ENCODE measurements around the gene ATG101. TPM values are rescaled to one million over a fixed set of nuclear protein-coding genes. Genes with fewer than 3 reads are reported as not detected.
A peak's percentile ranks its signal among the peaks of the same experiment; 100 is the strongest.

The ATG101 gene
- polyA plus RNA-seq, 1 donor (not counting 4 experiments of a cell fraction or from before 2014, with no cell fraction given), result 62.7 TPM

GRCh38 chr12:52052468-52053186 lies 17.2 kb upstream of the ATG101 start:
- no peak for DNase-seq (ENCODE audit: low read depth, low spot score)
- Histone ChIP-seq H2AFZ (ENCODE audit: control insufficient read depth, low read length) (no peak overlapping the region), H3K4me2 (ENCODE audit: control insufficient read depth, extremely low read depth, insufficient read depth, low read depth, low read length) (no peak overlapping the region), H3K9me1 (ENCODE audit: control insufficient read depth, extremely low read depth, insufficient read depth, low read length) (no peaks in the 10 kb centered on the region), H3K4me3 (ENCODE audit: control insufficient read depth in 2 of 3, extremely low read depth in 1 of 3, insufficient read depth in 2 of 3, low read depth in 1 of 3, low read length in 3 of 3) (no peak overlapping the region), H3K27me3 (ENCODE audit: control insufficient read depth, extremely low read depth, insufficient read depth, low read length) (no peaks in the 10 kb centered on the region), H3K79me2 (ENCODE audit: control insufficient read depth, insufficient read depth, low read length) (no peaks in the 10 kb centered on the region), H4K20me1 (ENCODE audit: control insufficient read depth, extremely low read depth, insufficient read depth, low read length) (no peaks in the 10 kb centered on the region), H3K9ac (ENCODE audit: control insufficient read depth, extremely low read depth, insufficient read depth, low read length) (no peak overlapping the region), H3K27ac (ENCODE audit: control insufficient read depth, insufficient read depth, low read length) (no peak overlapping the region), H3K36me3 (ENCODE audit: control insufficient read depth in 2 of 2, extremely low read depth in 1 of 2, insufficient read depth in 2 of 2, low read length in 2 of 2) (no peaks in the 10 kb centered on the region), H3K9me3 (ENCODE audit: control insufficient read depth, low read depth, low read length) (no peaks in the 10 kb centered on the region), H3K4me1 (ENCODE audit: control insufficient read depth, extremely low read depth, insufficient read depth, low read length) (peaks cover 23% of the 10 kb centered on the region)
- dilution Hi-C loops (cut with MboI; ENCODE audit: extremely low pct_ligation_motif_present, low sequenced_read_pairs), result no loop called here
- peak; percentile 51 for FAIRE-seq
- TF ChIP-seq EZH2 (IDR thresholded peaks at IDR 0.05; ENCODE audit: low read length) (no peak), CTCF (optimal IDR thresholded peaks at IDR 0.05 in 1 of 3, IDR thresholded peaks at IDR 0.05 in 1 of 3, conservative IDR thresholded peaks at IDR 0.05 in 1 of 3; ENCODE audit: extremely low read depth in 1 of 3, insufficient read depth in 2 of 3, low read length in 3 of 3) (no peak)

- Histone ChIP-seq H2AFZ (ENCODE audit: control insufficient read depth, low read length) (no peak overlapping the region), H3K9ac (ENCODE audit: control insufficient read depth, extremely low read depth, insufficient read depth, low read length) (no peak overlapping the region), H3K36me3 (ENCODE audit: control insufficient read depth in 2 of 2, extremely low read depth in 1 of 2, insufficient read depth in 2 of 2, low read length in 2 of 2) (no peaks in the 10 kb centered on the region), H3K9me3 (ENCODE audit: control insufficient read depth, low read depth, low read length) (no peaks in the 10 kb centered on the region), H3K79me2 (ENCODE audit: control insufficient read depth, insufficient read depth, low read length) (no peaks in the 10 kb centered on the region), H3K9me1 (ENCODE audit: control insufficient read depth, extremely low read depth, insufficient read depth, low read length) (no peaks in the 10 kb centered on the region), H3K4me2 (ENCODE audit: control insufficient read depth, extremely low read depth, insufficient read depth, low read depth, low read length) (no peak overlapping the region), H3K27me3 (ENCODE audit: control insufficient read depth, extremely low read depth, insufficient read depth, low read length) (no peaks in the 10 kb centered on the region), H4K20me1 (ENCODE audit: control insufficient read depth, extremely low read depth, insufficient read depth, low read length) (no peaks in the 10 kb centered on the region), H3K4me3 (ENCODE audit: control insufficient read depth in 2 of 3, extremely low read depth in 1 of 3, insufficient read depth in 2 of 3, low read depth in 1 of 3, low read length in 3 of 3) (no peak overlapping the region), H3K27ac (ENCODE audit: control insufficient read depth, insufficient read depth, low read length) (no peak overlapping the region), H3K4me1 (ENCODE audit: control insufficient read depth, extremely low read depth, insufficient read depth, low read length) (peaks cover 23% of the 10 kb centered on the region)
- no peak for FAIRE-seq
- dilution Hi-C loops (cut with MboI; ENCODE audit: extremely low pct_ligation_motif_present, low sequenced_read_pairs), result no loop called here
- TF ChIP-seq EZH2 (IDR thresholded peaks at IDR 0.05; ENCODE audit: low read length), result no peak
- no peak for TF ChIP-seq CTCF (optimal IDR thresholded peaks at IDR 0.05 in 1 of 3, IDR thresholded peaks at IDR 0.05 in 1 of 3, conservative IDR thresholded peaks at IDR 0.05 in 1 of 3; ENCODE audit: extremely low read depth in 1 of 3, insufficient read depth in 2 of 3, low read length in 3 of 3)
- no peak for DNase-seq (ENCODE audit: low read depth, low spot score)
These were observed 16.1 kb upstream of the ATG101 start for GRCh38 chr12:52053536-52054209.
